ENCODE data around the gene PISD.

DNA sequence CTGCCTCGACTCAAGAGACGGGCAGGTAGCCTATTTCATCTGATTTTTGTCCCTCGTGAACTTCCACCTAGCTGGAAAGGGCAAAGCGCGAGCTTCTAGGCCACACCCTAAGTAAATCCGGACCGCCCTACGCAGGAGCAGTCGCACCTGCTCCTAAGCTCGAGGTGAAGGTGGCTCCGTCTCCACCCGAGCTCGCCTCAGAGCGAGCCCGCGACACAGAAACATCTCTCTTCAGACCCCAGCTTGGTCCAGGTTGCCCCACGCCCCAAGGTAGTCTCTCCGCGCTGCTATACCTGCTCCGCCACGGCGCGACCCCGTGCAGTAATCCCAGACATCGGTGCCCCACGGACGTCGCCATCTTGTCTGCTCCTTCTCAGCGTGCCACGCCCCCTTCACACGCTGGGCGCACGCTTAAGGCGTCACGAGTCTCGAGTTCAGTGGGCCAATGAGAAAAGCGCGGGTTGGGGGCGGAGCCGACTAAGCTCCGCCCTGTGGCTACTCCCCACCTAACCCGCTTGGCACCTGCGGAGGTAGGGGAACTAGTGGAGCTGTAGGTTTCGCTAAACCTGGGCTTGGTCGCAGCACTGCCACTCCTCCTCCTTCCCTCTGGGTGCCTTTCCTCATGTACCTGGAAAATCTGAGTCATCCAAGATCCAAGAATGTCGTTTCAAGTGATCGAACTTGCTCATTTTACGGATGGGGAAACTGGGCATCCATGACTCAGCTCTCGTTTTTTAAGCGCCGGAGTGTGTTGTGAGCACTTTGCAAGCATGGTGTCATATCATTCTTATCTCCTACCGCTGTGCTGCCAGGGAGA lies at the start of gene PISD:
- TF ChIP-seq THRAP3 (IDR thresholded peaks at IDR 0.05; ENCODE audit: borderline replicate concordance), result no peak
- TF ChIP-seq, protein P1, sequence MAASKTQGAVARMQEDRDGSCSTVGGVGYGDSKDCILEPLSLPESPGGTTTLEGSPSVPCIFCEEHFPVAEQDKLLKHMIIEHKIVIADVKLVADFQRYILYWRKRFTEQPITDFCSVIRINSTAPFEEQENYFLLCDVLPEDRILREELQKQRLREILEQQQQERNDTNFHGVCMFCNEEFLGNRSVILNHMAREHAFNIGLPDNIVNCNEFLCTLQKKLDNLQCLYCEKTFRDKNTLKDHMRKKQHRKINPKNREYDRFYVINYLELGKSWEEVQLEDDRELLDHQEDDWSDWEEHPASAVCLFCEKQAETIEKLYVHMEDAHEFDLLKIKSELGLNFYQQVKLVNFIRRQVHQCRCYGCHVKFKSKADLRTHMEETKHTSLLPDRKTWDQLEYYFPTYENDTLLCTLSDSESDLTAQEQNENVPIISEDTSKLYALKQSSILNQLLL (CRISPR knock-in tag; IDR thresholded peaks at IDR 0.05; ENCODE audit: borderline replicate concordance), result no peak
- peak; percentile 66 for TF ChIP-seq TAF1 (IDR thresholded peaks at IDR 0.05; ENCODE audit: control insufficient read depth, extremely low read depth, insufficient read depth, low read length, severe bottlenecking)
- TF ChIP-seq, protein P2, sequence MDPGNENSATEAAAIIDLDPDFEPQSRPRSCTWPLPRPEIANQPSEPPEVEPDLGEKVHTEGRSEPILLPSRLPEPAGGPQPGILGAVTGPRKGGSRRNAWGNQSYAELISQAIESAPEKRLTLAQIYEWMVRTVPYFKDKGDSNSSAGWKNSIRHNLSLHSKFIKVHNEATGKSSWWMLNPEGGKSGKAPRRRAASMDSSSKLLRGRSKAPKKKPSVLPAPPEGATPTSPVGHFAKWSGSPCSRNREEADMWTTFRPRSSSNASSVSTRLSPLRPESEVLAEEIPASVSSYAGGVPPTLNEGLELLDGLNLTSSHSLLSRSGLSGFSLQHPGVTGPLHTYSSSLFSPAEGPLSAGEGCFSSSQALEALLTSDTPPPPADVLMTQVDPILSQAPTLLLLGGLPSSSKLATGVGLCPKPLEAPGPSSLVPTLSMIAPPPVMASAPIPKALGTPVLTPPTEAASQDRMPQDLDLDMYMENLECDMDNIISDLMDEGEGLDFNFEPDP (CRISPR knock-in tag; IDR thresholded peaks at IDR 0.05), result no peak
- TF ChIP-seq, protein P3, sequence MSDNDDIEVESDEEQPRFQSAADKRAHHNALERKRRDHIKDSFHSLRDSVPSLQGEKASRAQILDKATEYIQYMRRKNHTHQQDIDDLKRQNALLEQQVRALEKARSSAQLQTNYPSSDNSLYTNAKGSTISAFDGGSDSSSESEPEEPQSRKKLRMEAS (CRISPR knock-in tag; IDR thresholded peaks at IDR 0.05), result peak; percentile 87
- TF ChIP-seq ZNF146 (CRISPR knock-in tag; IDR thresholded peaks at IDR 0.05; ENCODE audit: unreplicated experiment), result no peak
- TF ChIP-seq, protein P4, sequence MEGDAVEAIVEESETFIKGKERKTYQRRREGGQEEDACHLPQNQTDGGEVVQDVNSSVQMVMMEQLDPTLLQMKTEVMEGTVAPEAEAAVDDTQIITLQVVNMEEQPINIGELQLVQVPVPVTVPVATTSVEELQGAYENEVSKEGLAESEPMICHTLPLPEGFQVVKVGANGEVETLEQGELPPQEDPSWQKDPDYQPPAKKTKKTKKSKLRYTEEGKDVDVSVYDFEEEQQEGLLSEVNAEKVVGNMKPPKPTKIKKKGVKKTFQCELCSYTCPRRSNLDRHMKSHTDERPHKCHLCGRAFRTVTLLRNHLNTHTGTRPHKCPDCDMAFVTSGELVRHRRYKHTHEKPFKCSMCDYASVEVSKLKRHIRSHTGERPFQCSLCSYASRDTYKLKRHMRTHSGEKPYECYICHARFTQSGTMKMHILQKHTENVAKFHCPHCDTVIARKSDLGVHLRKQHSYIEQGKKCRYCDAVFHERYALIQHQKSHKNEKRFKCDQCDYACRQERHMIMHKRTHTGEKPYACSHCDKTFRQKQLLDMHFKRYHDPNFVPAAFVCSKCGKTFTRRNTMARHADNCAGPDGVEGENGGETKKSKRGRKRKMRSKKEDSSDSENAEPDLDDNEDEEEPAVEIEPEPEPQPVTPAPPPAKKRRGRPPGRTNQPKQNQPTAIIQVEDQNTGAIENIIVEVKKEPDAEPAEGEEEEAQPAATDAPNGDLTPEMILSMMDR (IDR thresholded peaks at IDR 0.05 in 2 of 3, conservative IDR thresholded peaks at IDR 0.05 in 1 of 3; ENCODE audit: insufficient read depth in 2 of 3, low read depth in 1 of 3, low read length in 3 of 3), result no peak
